Measurements from ENCODE around the gene SYNE3.

The SYNE3 gene

DNA sequence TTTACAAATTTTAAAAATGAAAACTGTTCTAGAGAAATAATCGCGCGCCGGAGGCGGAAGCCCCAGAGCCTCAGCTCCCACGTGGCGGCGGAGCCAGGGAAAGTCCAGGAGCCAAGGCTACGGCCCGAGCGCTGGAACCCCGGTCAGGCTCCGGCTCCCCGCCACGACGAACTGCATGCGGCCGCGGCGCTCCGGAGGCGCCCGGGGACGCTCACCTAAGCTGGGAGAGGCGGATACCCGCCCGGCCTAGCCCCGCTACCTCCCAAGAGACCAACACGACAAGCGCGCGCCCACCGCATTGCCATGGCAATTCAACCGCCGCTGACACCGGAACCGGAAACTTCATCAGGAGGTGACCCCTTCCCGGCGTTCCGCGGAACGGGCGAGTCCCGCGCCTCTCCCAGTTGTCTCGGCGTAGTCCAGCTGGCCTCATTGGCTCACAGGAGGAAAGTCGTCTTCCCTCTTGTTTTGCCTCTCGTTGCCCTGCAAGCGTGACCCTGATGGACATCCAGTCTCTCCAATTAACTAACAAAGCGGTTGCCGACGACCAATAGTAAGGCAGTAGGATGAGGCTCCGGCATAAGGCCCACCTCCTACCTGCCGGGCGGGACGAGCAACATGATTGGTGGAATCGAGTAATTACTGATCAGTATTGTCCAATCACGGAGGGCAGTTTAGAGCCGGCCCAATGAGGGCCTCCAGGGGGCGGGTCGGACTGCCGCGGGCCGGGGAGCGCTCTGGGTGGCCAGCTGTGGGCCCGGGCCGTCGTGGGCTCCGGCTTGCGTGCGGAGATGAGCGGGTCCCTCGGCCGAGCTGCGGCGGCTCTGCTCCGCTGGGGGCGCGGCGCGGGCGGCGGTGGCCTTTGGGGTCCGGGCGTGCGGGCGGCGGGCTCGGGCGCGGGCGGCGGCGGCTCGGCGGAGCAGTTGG lies 18.1 kb upstream of the SYNE3 start, which contains the start of gene GLRX5:
GLRX5 (plus strand) TSS at position 752 of the 927 bp plus-strand sequence; CDS start at position 792, 40 bp downstream.
- H3K4me2 ChIP-seq (ENCODE audit: low read length) = peak within 1 kb of the TSS; percentile 85
- no peaks in the 10 kb centered on the region for H3K9me3 ChIP-seq (ENCODE audit: control insufficient read depth, low read length)
- TF ChIP-seq, protein P1, sequence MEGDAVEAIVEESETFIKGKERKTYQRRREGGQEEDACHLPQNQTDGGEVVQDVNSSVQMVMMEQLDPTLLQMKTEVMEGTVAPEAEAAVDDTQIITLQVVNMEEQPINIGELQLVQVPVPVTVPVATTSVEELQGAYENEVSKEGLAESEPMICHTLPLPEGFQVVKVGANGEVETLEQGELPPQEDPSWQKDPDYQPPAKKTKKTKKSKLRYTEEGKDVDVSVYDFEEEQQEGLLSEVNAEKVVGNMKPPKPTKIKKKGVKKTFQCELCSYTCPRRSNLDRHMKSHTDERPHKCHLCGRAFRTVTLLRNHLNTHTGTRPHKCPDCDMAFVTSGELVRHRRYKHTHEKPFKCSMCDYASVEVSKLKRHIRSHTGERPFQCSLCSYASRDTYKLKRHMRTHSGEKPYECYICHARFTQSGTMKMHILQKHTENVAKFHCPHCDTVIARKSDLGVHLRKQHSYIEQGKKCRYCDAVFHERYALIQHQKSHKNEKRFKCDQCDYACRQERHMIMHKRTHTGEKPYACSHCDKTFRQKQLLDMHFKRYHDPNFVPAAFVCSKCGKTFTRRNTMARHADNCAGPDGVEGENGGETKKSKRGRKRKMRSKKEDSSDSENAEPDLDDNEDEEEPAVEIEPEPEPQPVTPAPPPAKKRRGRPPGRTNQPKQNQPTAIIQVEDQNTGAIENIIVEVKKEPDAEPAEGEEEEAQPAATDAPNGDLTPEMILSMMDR (IDR thresholded peaks at IDR 0.05) = no peak
- no peaks in the 10 kb centered on the region for H3K27me3 ChIP-seq (ENCODE audit: control insufficient read depth, insufficient read depth, low read length)
- peaks cover 37% of the 10 kb centered on the region for H3K79me2 ChIP-seq
- H3K4me1 ChIP-seq = peaks cover 14% of the 10 kb centered on the region
- H3K9ac ChIP-seq = peak within 1 kb of the TSS; percentile 47
- peak within 1 kb of the TSS; percentile 88 for H3K4me3 ChIP-seq (ENCODE audit: low read depth, low read length)
- peak within 1 kb of the TSS; percentile 56 for H3K27ac ChIP-seq
- no peaks in the 10 kb centered on the region for H3K36me3 ChIP-seq (ENCODE audit: control insufficient read depth, insufficient read depth, low read length)
- peak within 1 kb of the TSS; percentile 84 for H2AFZ ChIP-seq

DNA sequence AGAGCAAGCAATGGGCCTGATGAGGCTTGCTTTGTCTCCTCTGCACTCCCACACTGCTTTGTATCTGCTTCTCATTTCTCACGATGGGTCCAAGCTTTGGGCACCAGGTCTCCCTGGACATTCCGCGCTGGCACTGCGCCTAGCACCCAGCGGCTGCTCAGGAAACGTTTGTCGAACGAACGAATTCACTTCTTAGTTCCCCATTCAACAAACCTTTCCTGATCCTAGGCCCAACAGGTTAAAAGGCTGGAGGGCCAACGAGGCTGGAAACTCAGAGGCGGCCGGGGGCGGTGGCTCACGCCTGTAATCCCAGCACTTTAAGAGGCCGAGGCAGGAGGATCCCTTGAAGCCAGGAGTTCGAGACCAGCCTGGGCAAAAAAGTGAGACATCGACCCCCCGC lies 17.4 kb upstream of the SYNE3 start:
- Histone ChIP-seq H3K4me3 (ENCODE audit: low read depth, low read length) (peak overlapping the region; percentile 88), H3K4me1 (peaks cover 14% of the 10 kb centered on the region), H3K4me2 (ENCODE audit: low read length) (peak overlapping the region; percentile 74), H3K9ac (no peak overlapping the region), H3K27me3 (ENCODE audit: control insufficient read depth, insufficient read depth, low read length) (no peaks in the 10 kb centered on the region), H3K27ac (peak overlapping the region; percentile 56), H3K79me2 (peaks cover 32% of the 10 kb centered on the region), H3K9me3 (ENCODE audit: control insufficient read depth, low read length) (no peaks in the 10 kb centered on the region), H2AFZ (peak overlapping the region; percentile 84), H3K36me3 (ENCODE audit: control insufficient read depth, insufficient read depth, low read length) (no peaks in the 10 kb centered on the region)
- TF ChIP-seq, protein P1 (IDR thresholded peaks at IDR 0.05) = no peak

DNA sequence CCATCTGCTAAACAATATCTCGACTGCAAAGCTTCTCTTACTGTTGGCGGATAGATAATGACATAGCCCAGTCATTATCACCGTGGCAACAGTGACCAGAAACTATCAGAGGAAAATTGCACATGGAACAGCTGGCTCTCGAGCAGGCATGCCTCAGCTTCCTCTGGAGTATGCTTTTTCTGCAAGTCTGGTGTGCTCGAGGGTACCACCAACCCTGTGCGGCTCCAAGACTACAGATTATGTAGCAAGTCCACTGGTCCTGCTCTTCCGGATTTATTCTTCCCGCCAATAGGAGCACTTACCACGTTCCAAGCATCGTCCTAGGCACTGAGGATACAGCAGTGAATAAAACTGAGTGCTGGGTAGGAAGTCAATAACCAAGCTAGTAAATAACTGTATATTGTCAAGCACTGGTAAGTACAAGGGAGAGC lies 17.0 kb upstream of the SYNE3 start:
- H3K4me2 ChIP-seq (ENCODE audit: low read length) = peak overlapping the region; percentile 74
- H3K9ac ChIP-seq = no peak overlapping the region
- H3K27me3 ChIP-seq (ENCODE audit: control insufficient read depth, insufficient read depth, low read length) = no peaks in the 10 kb centered on the region
- peak overlapping the region; percentile 88 for H3K4me3 ChIP-seq (ENCODE audit: low read depth, low read length)
- H3K36me3 ChIP-seq (ENCODE audit: control insufficient read depth, insufficient read depth, low read length) = no peaks in the 10 kb centered on the region
- peaks cover 29% of the 10 kb centered on the region for H3K79me2 ChIP-seq
- H3K4me1 ChIP-seq = peaks cover 14% of the 10 kb centered on the region
- no peaks in the 10 kb centered on the region for H3K9me3 ChIP-seq (ENCODE audit: control insufficient read depth, low read length)
- TF ChIP-seq, protein P1 (IDR thresholded peaks at IDR 0.05) = no peak
- H2AFZ ChIP-seq = no peak overlapping the region
- no peak overlapping the region for H3K27ac ChIP-seq

DNA sequence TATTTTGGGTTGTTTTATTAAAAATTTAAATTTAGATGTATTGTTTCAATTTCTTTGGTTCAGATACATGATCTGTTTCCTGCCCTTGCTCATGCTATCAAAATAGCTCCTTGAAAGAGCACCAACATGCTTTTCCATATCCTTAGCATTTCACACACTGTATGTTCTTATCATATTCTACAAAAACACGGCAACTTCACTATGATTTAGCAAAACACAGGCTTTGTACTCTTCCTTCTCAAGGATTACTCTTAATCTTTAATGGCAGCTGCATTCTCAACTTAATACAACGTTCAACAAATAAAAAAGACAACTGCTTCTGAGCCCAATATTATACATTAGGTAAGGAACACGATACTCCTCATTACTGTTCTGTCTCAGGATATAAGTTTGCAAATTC lies 15.5 kb upstream of the SYNE3 start:
- Histone ChIP-seq H3K9me3 (ENCODE audit: control insufficient read depth, low read length) (no peaks in the 10 kb centered on the region), H2AFZ (no peak overlapping the region), H3K79me2 (peaks cover 24% of the 10 kb centered on the region), H3K9ac (no peak overlapping the region), H3K4me1 (peaks cover 13% of the 10 kb centered on the region), H3K36me3 (ENCODE audit: control insufficient read depth, insufficient read depth, low read length) (no peaks in the 10 kb centered on the region), H3K4me3 (ENCODE audit: low read depth, low read length) (no peak overlapping the region), H3K27ac (no peak overlapping the region), H3K27me3 (ENCODE audit: control insufficient read depth, insufficient read depth, low read length) (no peaks in the 10 kb centered on the region), H3K4me2 (ENCODE audit: low read length) (no peak overlapping the region)
- TF ChIP-seq, protein P1 (IDR thresholded peaks at IDR 0.05) = no peak

Measured in parathyroid adenoma (tissue), 2 donors.